RWPE2 (cell line): ENCODE data around the gene PAK6.

Experiments
- ATAC-seq: fragments of 200-7000 bp; cut with Tn5 transposase; 3 replicates; pipeline ENCODE4 v1.9.1; 2021; ENCODE audit warnings: low read depth
- DNase-seq: peaks from one replicate; pipeline ENCODE4 v3.0.0-alpha.2; 2020; ENCODE audit warnings: low spot score
- H3K27ac ChIP-seq: fragments of 450-650 bp; 2 replicates; pipeline ENCODE4 v1.5.1; 2017; ENCODE audit warnings: mild to moderate bottlenecking; ENCODE audit not compliant: poor library complexity, severe bottlenecking
- H3K27me3 ChIP-seq: fragments of 250-450 bp; sonication (Bioruptor Pico); 2 replicates; pipeline ENCODE4 v1.5.1; 2021; ENCODE audit warnings: mild to moderate bottlenecking, moderate library complexity; ENCODE audit not compliant: insufficient read depth, poor library complexity, severe bottlenecking
- H3K36me3 ChIP-seq: fragments of 250-450 bp; sonication (Bioruptor Pico); 2 replicates; pipeline ENCODE4 v1.5.1; 2020; ENCODE audit warnings: low read depth, mild to moderate bottlenecking, moderate library complexity
- H3K4me1 ChIP-seq: fragments of 250-450 bp; sonication (Bioruptor Pico); 2 replicates; pipeline ENCODE4 v1.5.1; 2021; ENCODE audit warnings: mild to moderate bottlenecking, moderate library complexity; ENCODE audit not compliant: insufficient read depth, poor library complexity, severe bottlenecking
- H3K4me3 ChIP-seq: fragments of 250-450 bp; sonication (Bioruptor Pico); 2 replicates; pipeline ENCODE4 v1.5.1; 2021; ENCODE audit warnings: mild to moderate bottlenecking, moderate library complexity; ENCODE audit not compliant: severe bottlenecking
- H3K9me3 ChIP-seq: fragments of 250-450 bp; sonication (Bioruptor Pico); 2 replicates; pipeline ENCODE4 v1.5.1; 2021; ENCODE audit warnings: mild to moderate bottlenecking, moderate library complexity; ENCODE audit not compliant: severe bottlenecking
- CTCF ChIP-seq: fragments of 450-650 bp; IDR thresholded peaks from one replicate; pipeline ENCODE4 v1.5.1; 2017; ENCODE audit warnings: mild to moderate bottlenecking, moderate library complexity; ENCODE audit not compliant: poor library complexity, severe bottlenecking

The PAK6 gene

GRCh38 chr15:40250771-40251483 lies 12.1 kb downstream of the PAK6 start:
- no peak overlapping the region for H3K27ac ChIP-seq
- peaks cover 23% of the 10 kb centered on the region for H3K4me1 ChIP-seq
- ATAC-seq (no peak), DNase-seq (peak; percentile 52)
- H3K36me3 ChIP-seq, result no peaks in the 10 kb centered on the region; the same call in 1 of the 2 replicates
- no peak overlapping the region for H3K4me3 ChIP-seq
- H3K9me3 ChIP-seq, result no peaks in the 10 kb centered on the region
- no peak for TF ChIP-seq CTCF
- H3K27me3 ChIP-seq, result no peaks in the 10 kb centered on the region

- Histone ChIP-seq H3K36me3 (no peaks in the 10 kb centered on the region; the same call in 1 of the 2 replicates), H3K4me1 (peaks cover 16% of the 10 kb centered on the region), H3K27me3 (no peaks in the 10 kb centered on the region), H3K4me3 (no peak overlapping the region), H3K27ac (no peak overlapping the region), H3K9me3 (no peaks in the 10 kb centered on the region)
- DNase-seq, result peak; percentile 55
- no peak for TF ChIP-seq CTCF
- no peak for ATAC-seq
Measured at GRCh38 chr15:40251486-40252140, 12.8 kb downstream of the PAK6 start.

GRCh38 chr15:40252141-40252437 lies 13.2 kb downstream of the PAK6 start:
- Histone ChIP-seq H3K27me3 (no peaks in the 10 kb centered on the region), H3K4me3 (no peak overlapping the region)
- TF ChIP-seq CTCF, result no peak

GRCh38 chr15:40252438-40253166 lies 13.7 kb downstream of the PAK6 start:
- Histone ChIP-seq H3K36me3 (no peaks in the 10 kb centered on the region; the same call in 1 of the 2 replicates), H3K27ac (no peak overlapping the region), H3K4me3 (peak overlapping the region; percentile 38), H3K9me3 (no peaks in the 10 kb centered on the region), H3K27me3 (no peaks in the 10 kb centered on the region), H3K4me1 (peaks cover 12% of the 10 kb centered on the region)
- no peak for TF ChIP-seq CTCF
- DNase-seq (peak; percentile 74), ATAC-seq (peak; percentile 39)

More at GRCh38 chr15:40252141-40252437, 13.2 kb downstream of the PAK6 start:
- Histone ChIP-seq H3K36me3 (no peaks in the 10 kb centered on the region; the same call in 1 of the 2 replicates), H3K9me3 (no peaks in the 10 kb centered on the region), H3K27ac (no peak overlapping the region), H3K4me1 (peaks cover 12% of the 10 kb centered on the region)
- ATAC-seq, result no peak
- DNase-seq, result no peak
